Measurements from ENCODE around the gene PTPRA. TPM values are rescaled to one million over a fixed set of nuclear protein-coding genes. Genes with fewer than 3 reads are reported as not detected.
"Not testable (repeated sequence)": the region's sequence is repeated elsewhere in the genome, so short reads cannot be mapped to it uniquely, and the experiment has no call there.

Gene PTPRA
- polyA plus RNA-seq, 2 donors: 11.5 to 21.7 TPM

DNA sequence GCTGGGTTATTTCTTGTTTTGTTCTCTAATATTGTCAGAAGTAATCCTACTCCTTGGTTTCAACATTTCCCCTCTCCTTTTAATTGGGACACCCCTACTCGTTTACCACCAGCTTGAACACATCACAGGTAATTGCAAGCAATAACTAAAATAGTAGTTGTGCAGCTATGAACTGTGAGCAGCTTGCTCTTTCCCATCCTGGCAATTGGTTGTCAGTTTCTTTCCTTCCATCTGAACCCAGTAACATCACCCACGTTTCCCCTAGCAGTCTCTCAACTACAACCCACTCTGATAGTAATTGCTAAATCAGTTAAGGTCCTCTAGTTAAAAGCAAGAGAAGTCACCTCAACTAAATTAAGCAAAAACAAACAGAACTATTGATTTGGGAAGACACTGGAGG is 122.5 kb downstream of the PTPRA start:
- H3K27ac ChIP-seq (ENCODE audit: low read depth in 2 of 2, low read length in 1 of 2): no peak overlapping the region
- no peaks in the 10 kb centered on the region for H3K9me3 ChIP-seq (ENCODE audit: control insufficient read depth in 2 of 2, insufficient read depth in 1 of 2, low read depth in 1 of 2, low read length in 1 of 2)
- H3K4me3 ChIP-seq (ENCODE audit: low read depth in 1 of 2, low read length in 2 of 2): no peak overlapping the region
- no peaks in the 10 kb centered on the region for H3K27me3 ChIP-seq (ENCODE audit: control insufficient read depth in 1 of 2, insufficient read depth in 2 of 2, low read length in 2 of 2)
- peaks cover 2 to 10% of the 10 kb centered on the region in 2 donors for H3K36me3 ChIP-seq (ENCODE audit: control insufficient read depth in 2 of 2, insufficient read depth in 2 of 2, low read length in 1 of 2)
- H3K4me1 ChIP-seq (ENCODE audit: control insufficient read depth in 2 of 2, insufficient read depth in 2 of 2, low read length in 1 of 2): no peaks in the 10 kb centered on the region
- 75 to 83% methylated on average over 2 of the region's 2 CpGs for WGBS, 2 donors

DNA sequence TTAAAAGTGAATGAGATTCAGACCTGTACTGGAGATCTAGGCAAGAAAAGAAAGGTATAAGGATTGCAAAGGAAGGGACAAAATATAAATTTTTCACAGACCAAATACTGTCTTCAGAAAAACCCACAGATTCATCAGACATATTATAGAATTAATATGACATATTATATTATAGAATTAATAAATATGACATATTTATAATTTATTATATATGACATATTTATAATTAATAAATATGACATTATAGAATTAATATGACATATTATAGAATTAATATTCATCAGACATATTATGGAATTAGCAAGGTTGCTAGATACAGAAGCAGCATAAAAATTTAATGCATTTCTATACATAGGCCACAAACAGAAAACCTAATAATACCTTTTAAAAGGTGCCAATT is 125.4 kb downstream of the PTPRA start:
- Histone ChIP-seq H3K9me3 (ENCODE audit: control insufficient read depth in 2 of 2, insufficient read depth in 1 of 2, low read depth in 1 of 2, low read length in 1 of 2) (no peaks in the 10 kb centered on the region), H3K36me3 (ENCODE audit: control insufficient read depth in 2 of 2, insufficient read depth in 2 of 2, low read length in 1 of 2) (peaks cover 0 to 7% of the 10 kb centered on the region in 2 donors)

DNA sequence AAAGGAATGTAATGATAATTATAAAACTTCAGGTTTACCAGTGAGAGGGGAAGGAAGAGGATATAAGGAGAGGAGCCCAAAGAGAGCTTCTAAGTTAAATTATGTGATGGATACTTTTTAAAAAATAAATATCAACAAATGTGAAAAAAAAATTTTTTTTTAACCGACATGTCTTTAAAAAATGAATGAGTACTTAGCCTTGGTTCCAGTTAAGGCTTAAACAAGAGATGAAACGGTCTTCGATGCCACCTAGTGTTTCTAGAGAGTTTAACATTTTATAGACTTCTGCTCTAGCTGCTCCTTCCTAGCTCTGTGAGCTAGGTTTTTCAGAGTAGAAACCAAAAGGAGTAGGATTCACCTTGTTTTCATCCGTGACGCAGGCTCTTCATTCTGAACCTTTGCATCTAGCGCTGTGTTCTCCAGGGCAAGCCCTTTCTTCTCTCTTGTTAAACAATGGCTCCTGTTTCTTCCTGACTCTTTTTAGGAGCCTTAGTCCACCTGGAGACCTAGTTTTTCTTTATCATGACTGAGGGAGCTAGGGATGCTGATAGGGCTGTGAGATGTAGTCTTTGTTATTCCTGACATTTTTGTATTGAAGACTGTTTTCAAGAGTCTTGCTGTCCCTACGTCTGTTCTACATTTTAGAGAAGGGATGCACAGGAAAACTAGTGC is 127.7 kb downstream of the PTPRA start:
- WGBS, 2 donors: 40 to 42% methylated on average over 7 of the region's 7 CpGs
- no peak overlapping the region for H3K4me3 ChIP-seq (ENCODE audit: low read depth in 1 of 2, low read length in 2 of 2)
- H3K27me3 ChIP-seq (ENCODE audit: control insufficient read depth in 1 of 2, insufficient read depth in 2 of 2, low read length in 2 of 2): no peaks in the 10 kb centered on the region
- H3K36me3 ChIP-seq (ENCODE audit: control insufficient read depth in 2 of 2, insufficient read depth in 2 of 2, low read length in 1 of 2): peaks cover 0 to 4% of the 10 kb centered on the region in 2 donors
- no peaks in the 10 kb centered on the region for H3K4me1 ChIP-seq (ENCODE audit: control insufficient read depth in 2 of 2, insufficient read depth in 2 of 2, low read length in 1 of 2)
- no peak overlapping the region for H3K27ac ChIP-seq (ENCODE audit: low read depth in 2 of 2, low read length in 1 of 2)
- no peaks in the 10 kb centered on the region for H3K9me3 ChIP-seq (ENCODE audit: control insufficient read depth in 2 of 2, insufficient read depth in 1 of 2, low read depth in 1 of 2, low read length in 1 of 2)

More for the DNA sequence above, 125.4 kb downstream of the PTPRA start:
- Histone ChIP-seq H3K27ac (ENCODE audit: low read depth in 2 of 2, low read length in 1 of 2) (no peak overlapping the region), H3K4me3 (ENCODE audit: low read depth in 1 of 2, low read length in 2 of 2) (no peak overlapping the region), H3K27me3 (ENCODE audit: control insufficient read depth in 1 of 2, insufficient read depth in 2 of 2, low read length in 2 of 2) (no peaks in the 10 kb centered on the region), H3K4me1 (ENCODE audit: control insufficient read depth in 2 of 2, insufficient read depth in 2 of 2, low read length in 1 of 2) (no peaks in the 10 kb centered on the region)

DNA sequence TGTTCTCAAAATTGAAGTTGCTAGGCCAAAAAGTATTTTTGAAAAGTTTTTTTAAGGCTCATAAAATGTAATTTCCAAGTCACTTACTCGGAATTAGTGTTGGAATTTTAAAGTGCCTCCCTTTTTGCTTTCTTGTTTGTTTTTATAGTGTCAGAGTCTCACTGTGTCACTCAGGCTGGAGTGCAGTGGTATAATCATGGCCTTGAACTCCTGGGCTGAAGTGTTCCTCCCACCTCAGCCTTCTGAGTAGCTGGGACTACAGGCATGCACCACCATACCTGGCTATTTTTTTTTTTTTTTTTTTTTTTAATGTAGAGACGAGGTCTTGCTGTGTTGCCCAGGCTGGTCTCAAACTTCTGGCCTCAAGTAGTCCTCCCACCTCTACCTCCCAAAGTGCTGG is 130.1 kb downstream of the PTPRA start:
- H3K36me3 ChIP-seq (ENCODE audit: control insufficient read depth in 2 of 2, insufficient read depth in 2 of 2, low read length in 1 of 2): peaks cover 0 to 4% of the 10 kb centered on the region in 2 donors
- 85 to 87% methylated on average over 2 of the region's 2 CpGs for WGBS, 2 donors

DNA sequence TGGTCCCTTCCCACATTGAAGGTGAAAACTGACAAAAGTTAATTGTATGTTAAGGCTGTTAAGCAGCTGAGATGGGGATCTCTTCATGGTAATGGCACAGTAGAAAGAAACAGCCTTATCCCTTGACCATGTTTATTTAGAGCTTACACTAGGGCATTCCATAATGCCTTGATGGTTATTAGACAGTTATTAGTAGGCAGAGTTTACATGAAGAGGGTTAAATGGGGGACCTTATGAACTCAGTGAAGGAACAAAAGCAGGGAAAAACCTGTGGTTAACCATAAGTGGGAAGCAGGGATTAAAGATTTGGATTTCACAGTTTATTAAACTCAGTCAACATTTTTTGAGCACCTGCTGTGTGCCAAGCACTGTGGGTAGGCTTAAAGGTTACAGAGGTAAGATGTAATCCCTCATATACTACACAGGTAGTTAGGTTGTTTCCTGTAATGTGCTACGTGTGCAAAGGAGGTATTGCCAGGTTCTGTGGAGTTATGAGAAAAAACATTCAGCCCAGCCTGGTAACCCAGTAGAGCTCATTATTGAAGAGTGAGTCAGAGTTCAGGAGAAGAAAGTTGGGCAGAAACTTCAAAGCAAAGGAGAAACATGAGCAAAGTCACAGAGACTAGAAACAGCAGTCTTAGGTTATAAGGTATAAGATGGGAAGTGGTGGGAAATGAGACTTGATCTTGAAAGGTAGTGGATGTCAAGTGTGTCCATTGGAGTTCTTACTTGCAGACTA is 137.9 kb downstream of the PTPRA start:
- 43 to 44% methylated on average over 1 of the region's 1 CpG for WGBS, 2 donors
- H3K4me1 ChIP-seq (ENCODE audit: control insufficient read depth in 2 of 2, insufficient read depth in 2 of 2, low read length in 1 of 2): no peaks in the 10 kb centered on the region
- no peak overlapping the region for H3K27ac ChIP-seq (ENCODE audit: low read depth in 2 of 2, low read length in 1 of 2)
- H3K27me3 ChIP-seq (ENCODE audit: control insufficient read depth in 1 of 2, insufficient read depth in 2 of 2, low read length in 2 of 2): no peaks in the 10 kb centered on the region
- no peak overlapping the region for H3K4me3 ChIP-seq (ENCODE audit: low read depth in 1 of 2, low read length in 2 of 2)
- peaks cover 2 to 7% of the 10 kb centered on the region in 2 donors for H3K36me3 ChIP-seq (ENCODE audit: control insufficient read depth in 2 of 2, insufficient read depth in 2 of 2, low read length in 1 of 2)
- no peaks in the 10 kb centered on the region for H3K9me3 ChIP-seq (ENCODE audit: control insufficient read depth in 2 of 2, insufficient read depth in 1 of 2, low read depth in 1 of 2, low read length in 1 of 2)

More for the DNA sequence above, 130.1 kb downstream of the PTPRA start:
- no peaks in the 10 kb centered on the region for H3K9me3 ChIP-seq (ENCODE audit: control insufficient read depth in 2 of 2, insufficient read depth in 1 of 2, low read depth in 1 of 2, low read length in 1 of 2)
- no peaks in the 10 kb centered on the region for H3K27me3 ChIP-seq (ENCODE audit: control insufficient read depth in 1 of 2, insufficient read depth in 2 of 2, low read length in 2 of 2)
- H3K4me1 ChIP-seq (ENCODE audit: control insufficient read depth in 2 of 2, insufficient read depth in 2 of 2, low read length in 1 of 2): no peaks in the 10 kb centered on the region
- H3K27ac ChIP-seq (ENCODE audit: low read depth in 2 of 2, low read length in 1 of 2): no peak overlapping the region
- H3K4me3 ChIP-seq (ENCODE audit: low read depth in 1 of 2, low read length in 2 of 2): no peak overlapping the region

- Histone ChIP-seq H3K27ac (ENCODE audit: low read depth in 2 of 2, low read length in 1 of 2) (no peak overlapping the region), H3K36me3 (ENCODE audit: control insufficient read depth in 2 of 2, insufficient read depth in 2 of 2, low read length in 1 of 2) (peaks cover 2 to 7% of the 10 kb centered on the region in 2 donors), H3K4me1 (ENCODE audit: control insufficient read depth in 2 of 2, insufficient read depth in 2 of 2, low read length in 1 of 2) (no peaks in the 10 kb centered on the region), H3K9me3 (ENCODE audit: control insufficient read depth in 2 of 2, insufficient read depth in 1 of 2, low read depth in 1 of 2, low read length in 1 of 2) (no peaks in the 10 kb centered on the region), H3K27me3 (ENCODE audit: control insufficient read depth in 1 of 2, insufficient read depth in 2 of 2, low read length in 2 of 2) (no peaks in the 10 kb centered on the region), H3K4me3 (ENCODE audit: low read depth in 1 of 2, low read length in 2 of 2) (no peak overlapping the region)
- 79 to 90% methylated on average over 3 of the region's 3 CpGs for WGBS, 2 donors
Measured at GRCh38 chr20:3011752-3012151, 138.5 kb downstream of the PTPRA start.

- no peak overlapping the region for H3K4me3 ChIP-seq (ENCODE audit: low read depth in 1 of 2, low read length in 2 of 2)
- no peaks in the 10 kb centered on the region for H3K4me1 ChIP-seq (ENCODE audit: control insufficient read depth in 2 of 2, insufficient read depth in 2 of 2, low read length in 1 of 2)
- H3K27me3 ChIP-seq (ENCODE audit: control insufficient read depth in 1 of 2, insufficient read depth in 2 of 2, low read length in 2 of 2): no peaks in the 10 kb centered on the region
- H3K27ac ChIP-seq (ENCODE audit: low read depth in 2 of 2, low read length in 1 of 2): no peak overlapping the region
- peaks cover 2 to 7% of the 10 kb centered on the region in 2 donors for H3K36me3 ChIP-seq (ENCODE audit: control insufficient read depth in 2 of 2, insufficient read depth in 2 of 2, low read length in 1 of 2)
- WGBS, 2 donors: 97 to 99% methylated on average over 5 of the region's 5 CpGs
- no peaks in the 10 kb centered on the region for H3K9me3 ChIP-seq (ENCODE audit: control insufficient read depth in 2 of 2, insufficient read depth in 1 of 2, low read depth in 1 of 2, low read length in 1 of 2)
Measured at GRCh38 chr20:3013771-3014170, 140.5 kb downstream of the PTPRA start.

DNA sequence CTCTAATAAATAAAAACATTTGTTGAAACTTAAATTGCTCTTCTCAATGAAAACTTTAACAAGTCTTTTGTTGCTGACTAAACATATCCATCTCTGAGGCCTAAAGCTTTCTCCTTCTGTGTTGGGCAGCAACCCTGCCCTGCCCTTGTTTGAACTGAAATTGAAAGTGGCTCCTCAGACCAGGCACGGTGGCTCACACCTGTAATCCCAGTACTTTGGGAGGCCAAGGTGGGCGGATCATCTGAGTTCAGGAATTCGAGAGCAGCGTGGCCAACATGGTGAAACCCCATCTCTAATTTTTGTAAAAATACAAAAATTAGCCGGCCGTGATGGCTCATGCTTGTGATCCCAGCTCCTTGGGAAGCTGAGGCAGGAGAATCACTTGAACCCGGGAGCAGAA is 140.9 kb downstream of the PTPRA start:
- Histone ChIP-seq H3K27ac (ENCODE audit: low read depth in 2 of 2, low read length in 1 of 2) (no peak overlapping the region), H3K27me3 (ENCODE audit: control insufficient read depth in 1 of 2, insufficient read depth in 2 of 2, low read length in 2 of 2) (no peaks in the 10 kb centered on the region), H3K36me3 (ENCODE audit: control insufficient read depth in 2 of 2, insufficient read depth in 2 of 2, low read length in 1 of 2) (peaks cover 2 to 7% of the 10 kb centered on the region in 2 donors), H3K4me1 (ENCODE audit: control insufficient read depth in 2 of 2, insufficient read depth in 2 of 2, low read length in 1 of 2) (no peaks in the 10 kb centered on the region), H3K4me3 (ENCODE audit: low read depth in 1 of 2, low read length in 2 of 2) (no peak overlapping the region), H3K9me3 (ENCODE audit: control insufficient read depth in 2 of 2, insufficient read depth in 1 of 2, low read depth in 1 of 2, low read length in 1 of 2) (no peaks in the 10 kb centered on the region)
- WGBS, 2 donors: 95 to 96% methylated on average over 7 of the region's 7 CpGs

- Histone ChIP-seq H3K27ac (ENCODE audit: low read depth in 2 of 2, low read length in 1 of 2) (no peak overlapping the region), H3K4me3 (ENCODE audit: low read depth in 1 of 2, low read length in 2 of 2) (no peak overlapping the region), H3K27me3 (ENCODE audit: control insufficient read depth in 1 of 2, insufficient read depth in 2 of 2, low read length in 2 of 2) (no peaks in the 10 kb centered on the region), H3K4me1 (ENCODE audit: control insufficient read depth in 2 of 2, insufficient read depth in 2 of 2, low read length in 1 of 2) (no peaks in the 10 kb centered on the region), H3K9me3 (ENCODE audit: control insufficient read depth in 2 of 2, insufficient read depth in 1 of 2, low read depth in 1 of 2, low read length in 1 of 2) (no peaks in the 10 kb centered on the region), H3K36me3 (ENCODE audit: control insufficient read depth in 2 of 2, insufficient read depth in 2 of 2, low read length in 1 of 2) (peaks cover 1 to 5% of the 10 kb centered on the region in 2 donors)
- WGBS, 2 donors: 88 to 90% methylated on average over 3 of the region's 3 CpGs
Measured at GRCh38 chr20:3014662-3015061, 141.4 kb downstream of the PTPRA start.

DNA sequence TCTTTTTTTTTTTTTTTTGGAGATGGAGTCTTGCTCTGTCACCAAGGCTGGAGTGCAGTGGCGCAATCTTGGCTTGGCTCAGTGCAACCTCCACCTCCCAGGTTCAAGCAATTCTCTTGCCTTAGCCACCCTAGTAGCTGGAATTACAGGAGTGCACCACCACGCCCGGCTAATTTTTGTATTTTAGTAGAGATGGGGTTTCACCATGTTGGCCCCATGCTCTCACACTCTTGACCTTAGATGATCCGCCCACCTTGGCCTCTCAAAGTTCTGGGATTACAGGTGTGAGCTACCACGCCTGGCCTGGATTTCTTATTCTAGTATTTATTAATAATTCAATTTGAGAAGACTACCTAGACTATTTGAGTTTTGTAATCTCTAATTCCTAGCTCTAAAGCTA is 142.0 kb downstream of the PTPRA start:
- H3K36me3 ChIP-seq (ENCODE audit: control insufficient read depth in 2 of 2, insufficient read depth in 2 of 2, low read length in 1 of 2); H3K4me3 ChIP-seq (ENCODE audit: low read depth in 1 of 2, low read length in 2 of 2); H3K4me1 ChIP-seq (ENCODE audit: control insufficient read depth in 2 of 2, insufficient read depth in 2 of 2, low read length in 1 of 2); H3K9me3 ChIP-seq (ENCODE audit: control insufficient read depth in 2 of 2, insufficient read depth in 1 of 2, low read depth in 1 of 2, low read length in 1 of 2); H3K27ac ChIP-seq (ENCODE audit: low read depth in 2 of 2, low read length in 1 of 2); H3K27me3 ChIP-seq (ENCODE audit: control insufficient read depth in 1 of 2, insufficient read depth in 2 of 2, low read length in 2 of 2): not testable (repeated sequence)
- 90 to 92% methylated on average over 5 of the region's 5 CpGs for WGBS, 2 donors

Data from esophagus (tissue), 2 donors.